Pericardium fibroblast (primary cell): ENCODE data around the gene WDR33. TPM values are rescaled to one million over a fixed set of nuclear protein-coding genes. Genes with fewer than 3 reads are reported as not detected.

ENCODE experiments used
- total RNA-seq: library from RNA; depleted of rRNA; stranded (reverse); fragments of >200 nt; gene quantifications from 2 replicates; pipeline ENCODE4 v1.2.3, GENCODE V29; 2015

Gene WDR33
- 18.2 and 21.1 TPM in 2 replicates for total RNA-seq

GRCh38 chr2:127810619-127811396 lies at the start of gene WDR33:
Gene WDR33, minus strand, starts transcription at chr2:127811171. Its CDS starts 40,190 bp downstream, at chr2:127770981.

GRCh38 chr2:127701193-127701650 lies 109.7 kb downstream of the WDR33 start, which contains the start of gene SFT2D3:
Gene SFT2D3, plus strand, starts transcription at chr2:127701497. Its CDS starts 32 bp downstream, at chr2:127701529.

GRCh38 chr2:127675331-127676261 lies 135.4 kb downstream of the WDR33 start, which contains the start of gene LIMS2:
Gene LIMS2, minus strand, starts transcription at chr2:127675530. Its CDS starts 506 bp downstream, at chr2:127675024.

Other genes with a start within 250 kb of the WDR33 start
- not detected in 2 replicates for gene GPR17, start 165.0 kb downstream of the WDR33 start, total RNA-seq
- gene LIMS2, start 135.6 kb downstream of the WDR33 start, total RNA-seq, result 7.9 and 55.2 TPM in 2 replicates
- 6.0 and 7.8 TPM in 2 replicates for gene SFT2D3, start 109.7 kb downstream of the WDR33 start, total RNA-seq
- 9.0 and 9.5 TPM in 2 replicates for gene POLR2D, start 47.0 kb upstream of the WDR33 start, total RNA-seq
- gene AMMECR1L, start 74.8 kb upstream of the WDR33 start, total RNA-seq, result 11.8 and 13.8 TPM in 2 replicates
- 4.7 and 5.4 TPM in 2 replicates for gene SAP130, start 216.9 kb upstream of the WDR33 start, total RNA-seq